Ovary (tissue), 3 donors: ENCODE data around the gene RHOA.
"Not testable (repeated sequence)": the region's sequence is repeated elsewhere in the genome, so short reads cannot be mapped to it uniquely, and the experiment has no call there.

Source experiments
- EP300 ChIP-seq: sonication (generic); formaldehyde crosslinking; IDR thresholded peaks from one replicate; pipeline ENCODE4 v1.6.1; 2017; ENCODE audit warnings: antibody characterized with exemption
- TF ChIP-seq, protein P1 (sequence below), 3 donors: fragments of 450-650 bp in 2 of 3; fragments of 200-600 bp in 1 of 3; IDR thresholded peaks; one replicate each; pipeline versions ENCODE4 v1.5.1 to v1.8.0; 2016 to 2022; ENCODE audit warnings: antibody characterized with exemption in 3 of 3, mild to moderate bottlenecking in 1 of 3
- donor health status: DM: no; HTN: no; CAD: no.

DNA sequence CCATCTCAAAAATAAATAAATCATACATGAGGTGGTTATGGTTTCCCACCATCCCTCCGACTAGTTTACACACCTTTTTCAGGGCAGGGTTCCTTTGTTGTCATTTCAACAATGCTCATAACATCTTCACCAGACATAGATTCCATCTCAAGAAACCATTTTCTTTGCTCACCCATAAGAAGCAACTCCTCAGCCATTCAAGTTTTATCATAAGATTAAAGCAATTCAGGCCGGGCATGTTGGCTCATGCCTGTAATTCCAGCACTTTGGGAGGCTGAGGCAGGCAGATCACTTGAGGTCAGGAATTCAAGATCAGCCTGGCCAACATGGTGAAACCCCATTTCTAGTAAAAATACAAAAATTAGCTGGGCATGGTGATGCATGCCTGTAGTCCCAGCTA is 83.4 kb downstream of the RHOA start:
- TF ChIP-seq, protein P1, sequence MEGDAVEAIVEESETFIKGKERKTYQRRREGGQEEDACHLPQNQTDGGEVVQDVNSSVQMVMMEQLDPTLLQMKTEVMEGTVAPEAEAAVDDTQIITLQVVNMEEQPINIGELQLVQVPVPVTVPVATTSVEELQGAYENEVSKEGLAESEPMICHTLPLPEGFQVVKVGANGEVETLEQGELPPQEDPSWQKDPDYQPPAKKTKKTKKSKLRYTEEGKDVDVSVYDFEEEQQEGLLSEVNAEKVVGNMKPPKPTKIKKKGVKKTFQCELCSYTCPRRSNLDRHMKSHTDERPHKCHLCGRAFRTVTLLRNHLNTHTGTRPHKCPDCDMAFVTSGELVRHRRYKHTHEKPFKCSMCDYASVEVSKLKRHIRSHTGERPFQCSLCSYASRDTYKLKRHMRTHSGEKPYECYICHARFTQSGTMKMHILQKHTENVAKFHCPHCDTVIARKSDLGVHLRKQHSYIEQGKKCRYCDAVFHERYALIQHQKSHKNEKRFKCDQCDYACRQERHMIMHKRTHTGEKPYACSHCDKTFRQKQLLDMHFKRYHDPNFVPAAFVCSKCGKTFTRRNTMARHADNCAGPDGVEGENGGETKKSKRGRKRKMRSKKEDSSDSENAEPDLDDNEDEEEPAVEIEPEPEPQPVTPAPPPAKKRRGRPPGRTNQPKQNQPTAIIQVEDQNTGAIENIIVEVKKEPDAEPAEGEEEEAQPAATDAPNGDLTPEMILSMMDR (IDR thresholded peaks at IDR 0.05) = not testable (repeated sequence)
- TF ChIP-seq EP300 = not testable (repeated sequence)
